Activated CD4-positive, alpha-beta memory T cell treated with anti-CD3 and anti-CD28 coated beads, Interleukin-2, amount 10 ng/mL, durations not matched to agents 7 days and 5 days (primary cell): ENCODE data around the gene MSANTD3. TPM values are rescaled to one million over a fixed set of nuclear protein-coding genes. Genes with fewer than 3 reads are reported as not detected.
"Not testable (repeated sequence)": the region's sequence is repeated elsewhere in the genome, so short reads cannot be mapped to it uniquely, and the experiment has no call there.

Source experiments
- CTCF ChIA-PET: fragments of 350-600 bp; sonication (Branson Sonifier 250); formaldehyde crosslinking; loops from one replicate; lab custom pipeline; 2021; ENCODE audit warnings: antibody characterized with exemption, inconsistent platforms; lab: Charles Lee
- POLR2A ChIA-PET: fragments of 350-600 bp; sonication (Branson Sonifier 250); formaldehyde crosslinking; loops from one replicate; lab custom pipeline; 2021; ENCODE audit warnings: antibody characterized with exemption; lab: Charles Lee
- DNase-seq: peaks from one replicate; pipeline ENCODE4 v3.0.0-alpha.2; 2020
- H3K27ac Mint-ChIP-seq: one replicate; pipeline ENCODE4 v1.8.0; 2021; ENCODE audit warnings: mild to moderate bottlenecking, mixed read lengths
- H3K27me3 Mint-ChIP-seq: one replicate; pipeline ENCODE4 v1.8.0; 2021; ENCODE audit warnings: mixed read lengths
- H3K36me3 Mint-ChIP-seq: one replicate; pipeline ENCODE4 v1.8.0; 2021; ENCODE audit warnings: low read depth, mixed read lengths
- H3K4me1 Mint-ChIP-seq: one replicate; pipeline ENCODE4 v1.8.0; 2021; ENCODE audit warnings: mixed read lengths
- H3K4me3 Mint-ChIP-seq: one replicate; pipeline ENCODE4 v1.8.0; 2021; ENCODE audit warnings: mild to moderate bottlenecking, mixed read lengths
- H3K9me3 Mint-ChIP-seq: one replicate; pipeline ENCODE4 v1.8.0; 2021; ENCODE audit warnings: mixed read lengths
- total RNA-seq, 2 experiments: library from RNA; stranded (reverse); gene quantifications; one replicate each; pipeline ENCODE4 v1.2.3, GENCODE V29; 2021

Gene MSANTD3
- total RNA-seq, 2 experiments from 2014 or later, result 17.1 to 18.2 TPM

GRCh38 chr9:100411472-100412283, 15.3 kb upstream of the MSANTD3 start:
- Mint-ChIP-seq H3K27me3 (peaks cover 21% of the 10 kb centered on the region), H3K27ac (no peak overlapping the region), H3K36me3 (peaks cover 2% of the 10 kb centered on the region), H3K4me3 (peak overlapping the region; percentile 73), H3K9me3 (peaks cover 3% of the 10 kb centered on the region), H3K4me1 (peaks cover 19% of the 10 kb centered on the region)
- POLR2A ChIA-PET, result interaction anchor here (0.9 kb wide), 1 partner anchor 15 kb away, joined by 4 read pairs; the partner anchor contains the start of gene MSANTD3
- peak; percentile 87 for DNase-seq
- CTCF ChIA-PET, result interaction anchor here (0.6 to 1.0 kb wide), 5 partner anchors 10 to 183 kb away, joined by 3 to 5 read pairs (median 3); partner anchors contain the start of gene TEX10

DNA sequence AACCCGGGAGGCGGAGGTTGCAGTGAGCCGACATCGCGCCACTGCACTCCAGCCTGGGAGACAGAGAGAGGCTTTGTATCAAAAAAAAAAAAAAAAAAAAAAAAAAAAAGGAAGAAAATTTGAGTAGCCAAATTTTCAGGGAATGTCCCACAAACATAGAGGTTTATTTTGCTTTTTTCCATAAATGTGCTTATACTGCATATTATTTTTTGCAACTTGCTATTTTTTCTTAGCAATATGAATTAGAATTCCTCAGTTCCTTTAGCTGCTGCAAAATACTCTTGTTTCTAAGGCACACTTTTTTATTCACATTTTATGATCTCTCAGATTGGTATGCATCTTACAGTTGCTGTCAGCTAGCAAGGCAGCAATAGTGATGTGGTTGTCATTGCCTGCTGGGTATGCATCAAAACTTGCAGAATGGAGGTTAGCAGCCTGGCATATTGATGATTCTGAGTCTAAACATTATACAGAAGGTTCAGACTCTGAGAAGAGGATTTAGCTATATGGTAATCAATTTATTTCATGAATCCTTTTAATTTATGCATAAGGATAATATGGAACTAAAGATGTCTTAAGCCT, 13.0 kb upstream of the MSANTD3 start:
- CTCF ChIA-PET, result interaction anchor here (0.6 kb wide), 1 partner anchor 12 kb away, joined by 3 read pairs; no protein-coding TSS in a partner anchor

GRCh38 chr9:100417815-100418214, 9.1 kb upstream of the MSANTD3 start:
- CTCF ChIA-PET, result interaction anchor here (2.1 to 2.6 kb wide), 2 partner anchors 9 to 19 kb away, joined by 6 to 9 read pairs; partner anchors contain the start of gene MSANTD3
- no peak for DNase-seq

More for the DNA sequence above, 13.0 kb upstream of the MSANTD3 start:
- POLR2A ChIA-PET, result interaction anchor here (1.1 kb wide), 1 partner anchor 13 kb away, joined by 3 read pairs; the partner anchor contains the start of gene MSANTD3
- no peak for DNase-seq
- Mint-ChIP-seq H3K4me1 (peaks cover 19% of the 10 kb centered on the region), H3K4me3 (no peak overlapping the region), H3K9me3 (peaks cover 3% of the 10 kb centered on the region), H3K27ac (no peak overlapping the region), H3K27me3 (peaks cover 26% of the 10 kb centered on the region), H3K36me3 (peaks cover 2% of the 10 kb centered on the region)

GRCh38 chr9:100419166-100419565, 7.8 kb upstream of the MSANTD3 start:
- H3K27me3 Mint-ChIP-seq, result peaks cover 33% of the 10 kb centered on the region
- POLR2A ChIA-PET, result interaction anchor here (1.1 kb wide), 1 partner anchor 9 kb away, joined by 3 read pairs; no protein-coding TSS in a partner anchor
- H3K4me1 Mint-ChIP-seq, result no peaks in the 10 kb centered on the region
- CTCF ChIA-PET, result interaction anchor here (0.6 to 2.6 kb wide), 3 partner anchors 18 to 180 kb away, joined by 3 to 9 read pairs (median 3); no protein-coding TSS in a partner anchor
- no peaks in the 10 kb centered on the region for H3K9me3 Mint-ChIP-seq
- no peaks in the 10 kb centered on the region for H3K36me3 Mint-ChIP-seq
- no peak overlapping the region for H3K4me3 Mint-ChIP-seq
- no peak for DNase-seq
- no peak overlapping the region for H3K27ac Mint-ChIP-seq

More at GRCh38 chr9:100417815-100418214, 9.1 kb upstream of the MSANTD3 start:
- Mint-ChIP-seq H3K27ac (no peak overlapping the region), H3K9me3 (no peaks in the 10 kb centered on the region), H3K36me3 (no peaks in the 10 kb centered on the region), H3K4me3 (no peak overlapping the region), H3K27me3 (peaks cover 35% of the 10 kb centered on the region), H3K4me1 (no peaks in the 10 kb centered on the region)
- POLR2A ChIA-PET, result no interaction called here

GRCh38 chr9:100421116-100421515, 5.8 kb upstream of the MSANTD3 start:
- POLR2A ChIA-PET, H3K36me3 Mint-ChIP-seq, H3K27ac Mint-ChIP-seq, H3K4me1 Mint-ChIP-seq, CTCF ChIA-PET, H3K4me3 Mint-ChIP-seq, H3K9me3 Mint-ChIP-seq, DNase-seq: not testable (repeated sequence)
- peaks cover 34% of the 10 kb centered on the region for H3K27me3 Mint-ChIP-seq

GRCh38 chr9:100425758-100426157, 1.2 kb upstream of the MSANTD3 start:
- Mint-ChIP-seq H3K27me3 (peaks cover 11% of the 10 kb centered on the region), H3K4me3 (peak overlapping the region; percentile 86), H3K4me1 (peaks cover 26% of the 10 kb centered on the region), H3K9me3 (no peaks in the 10 kb centered on the region), H3K27ac (no peak overlapping the region), H3K36me3 (peaks cover 7% of the 10 kb centered on the region)
- DNase-seq, result no peak
- ChIA-PET CTCF (interaction anchor here (0.6 to 1.3 kb wide), 3 partner anchors 12 to 14 kb away, joined by 3 to 5 read pairs (median 3); no protein-coding TSS in a partner anchor), POLR2A (interaction anchor here (1.1 kb wide), 1 partner anchor 73 kb away, joined by 4 read pairs; no protein-coding TSS in a partner anchor)

- Mint-ChIP-seq H3K36me3 (peaks cover 7% of the 10 kb centered on the region), H3K27ac (no peak overlapping the region), H3K27me3 (peaks cover 11% of the 10 kb centered on the region), H3K4me3 (peak overlapping the region; percentile 86), H3K9me3 (no peaks in the 10 kb centered on the region), H3K4me1 (peaks cover 26% of the 10 kb centered on the region)
- DNase-seq, result no peak
- ChIA-PET CTCF (interaction anchor here (0.6 to 1.8 kb wide), 5 partner anchors 9 to 46 kb away, joined by 3 to 6 read pairs (median 5); no protein-coding TSS in a partner anchor), POLR2A (interaction anchor here (0.8 to 1.1 kb wide), 3 partner anchors 12 to 607 kb away, joined by 3 to 4 read pairs (median 3); no protein-coding TSS in a partner anchor)
These were observed 784 bp upstream of the MSANTD3 start for GRCh38 chr9:100426189-100426529.

- H3K27me3 Mint-ChIP-seq, result peaks cover 7% of the 10 kb centered on the region
- peak overlapping the region; percentile 16 for H3K27ac Mint-ChIP-seq
- H3K9me3 Mint-ChIP-seq, result no peaks in the 10 kb centered on the region
- peak; percentile 24 for DNase-seq
- peak overlapping the region; percentile 79 for H3K4me3 Mint-ChIP-seq
- peaks cover 26% of the 10 kb centered on the region for H3K4me1 Mint-ChIP-seq
- ChIA-PET POLR2A (interaction anchor here (0.7 to 1.1 kb wide), 3 partner anchors 9 to 16 kb away, joined by 3 to 4 read pairs (median 3); no protein-coding TSS in a partner anchor), CTCF (interaction anchor here (0.6 to 1.8 kb wide), 2 partner anchors 11 to 305 kb away, joined by 3 to 6 read pairs; no protein-coding TSS in a partner anchor)
- peaks cover 7% of the 10 kb centered on the region for H3K36me3 Mint-ChIP-seq
These were observed 672 bp downstream of the MSANTD3 start for GRCh38 chr9:100427366-100428263.

DNA sequence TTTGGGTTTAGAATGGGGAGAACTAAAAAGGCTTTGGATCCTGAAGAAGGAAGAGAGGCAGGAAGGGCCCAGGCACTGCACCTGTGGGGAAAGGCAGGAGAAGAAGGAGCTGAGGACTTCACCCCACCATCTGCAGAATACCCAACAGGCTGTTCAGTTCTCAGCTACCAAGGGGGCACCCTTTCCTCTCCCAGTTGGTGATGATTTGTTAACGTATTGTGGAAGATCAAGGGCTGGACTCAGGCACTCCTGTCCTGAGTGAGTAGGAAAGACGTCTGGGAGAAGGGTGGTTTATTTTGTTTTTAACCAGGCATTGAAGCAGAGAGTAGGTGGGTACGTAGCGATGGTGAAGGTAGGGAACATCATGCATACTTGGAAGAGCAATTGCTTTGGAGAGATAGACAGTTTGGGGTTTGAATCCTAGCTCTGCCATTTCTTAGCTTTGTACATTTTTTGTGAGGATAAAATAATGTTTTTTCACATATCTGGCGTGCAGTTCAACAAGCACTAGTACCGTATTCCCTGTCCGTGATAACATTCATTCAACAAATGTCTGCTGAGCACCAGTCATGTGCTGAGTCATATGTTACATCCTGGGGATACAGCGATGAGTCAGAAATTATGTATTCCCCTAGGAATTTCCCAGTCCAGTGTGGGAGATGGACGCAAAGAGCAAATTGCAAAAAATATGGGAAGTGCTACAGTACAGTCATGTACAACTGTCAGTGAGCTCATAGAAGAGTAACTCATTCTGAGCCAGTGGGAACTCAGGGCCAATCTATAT, 2.1 kb downstream of the MSANTD3 start:
- peaks cover 4% of the 10 kb centered on the region for H3K27me3 Mint-ChIP-seq
- no peak for DNase-seq
- peaks cover 26% of the 10 kb centered on the region for H3K4me1 Mint-ChIP-seq
- H3K9me3 Mint-ChIP-seq, result no peaks in the 10 kb centered on the region
- ChIA-PET POLR2A (interaction anchor here (0.9 kb wide), 1 partner anchor 84 kb away, joined by 3 read pairs; no protein-coding TSS in a partner anchor), CTCF (interaction anchor here (0.7 to 1.1 kb wide), 2 partner anchors 11 to 56 kb away, joined by 3 to 5 read pairs; no protein-coding TSS in a partner anchor)
- peaks cover 7% of the 10 kb centered on the region for H3K36me3 Mint-ChIP-seq
- H3K27ac Mint-ChIP-seq, result no peak overlapping the region
- H3K4me3 Mint-ChIP-seq, result no peak overlapping the region

DNA sequence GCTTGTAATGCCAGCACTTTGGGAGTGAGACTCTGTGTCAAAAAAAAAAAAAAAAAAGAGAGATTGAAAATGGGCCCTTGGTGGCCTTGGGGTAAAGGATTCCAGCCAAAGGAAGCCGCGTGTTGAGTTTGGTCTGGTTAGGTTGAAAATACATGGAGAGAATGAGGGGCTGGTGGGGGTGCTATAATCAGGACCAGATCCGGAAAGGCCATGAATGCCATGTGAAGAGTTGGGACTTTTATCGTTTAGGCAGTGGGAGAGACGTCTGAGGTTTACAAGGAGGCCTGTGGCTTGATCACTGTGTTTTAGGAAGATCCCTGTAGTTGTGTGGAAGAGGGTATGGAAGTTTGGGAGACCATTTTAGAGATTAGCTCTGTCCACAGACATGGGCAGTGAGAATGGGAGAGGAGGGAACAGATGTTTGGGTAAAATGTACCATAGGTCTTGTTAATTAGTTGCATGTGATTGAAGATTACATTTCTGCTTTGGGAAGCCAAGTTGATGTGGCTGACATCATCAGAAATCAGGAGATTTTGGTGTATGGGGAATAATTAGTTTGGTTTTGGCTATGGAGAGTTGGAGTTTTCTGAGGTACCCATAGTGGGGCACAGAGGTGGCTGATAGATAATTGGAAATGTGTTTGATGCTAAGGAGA, 3.5 kb downstream of the MSANTD3 start:
- Mint-ChIP-seq H3K4me3 (no peak overlapping the region), H3K9me3 (no peaks in the 10 kb centered on the region), H3K4me1 (peaks cover 26% of the 10 kb centered on the region), H3K36me3 (peaks cover 7% of the 10 kb centered on the region), H3K27ac (no peak overlapping the region), H3K27me3 (peaks cover 4% of the 10 kb centered on the region)
- ChIA-PET POLR2A (no interaction called here), CTCF (interaction anchor here (1.1 kb wide), 1 partner anchor 10 kb away, joined by 5 read pairs; no protein-coding TSS in a partner anchor)
- no peak for DNase-seq

DNA sequence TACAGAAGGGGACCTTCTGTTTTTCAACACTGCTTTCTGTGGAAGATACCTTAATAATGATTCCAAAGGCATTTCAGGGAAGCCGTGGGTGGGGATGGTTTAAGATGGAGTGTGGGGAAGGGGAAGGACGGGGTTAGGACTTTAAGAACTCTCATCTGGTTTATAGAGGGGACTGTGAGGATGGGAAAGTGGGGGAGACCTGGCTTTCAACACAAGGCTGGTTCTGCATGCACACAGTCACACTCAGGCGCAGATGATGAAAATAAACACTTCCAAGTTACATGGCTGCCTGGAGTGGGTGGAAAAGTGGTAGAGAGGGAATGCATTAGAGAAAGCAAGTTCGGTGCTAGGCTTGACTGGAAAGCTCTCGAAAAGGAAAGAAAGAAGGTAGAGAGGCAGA, 4.9 kb downstream of the MSANTD3 start:
- no peak for DNase-seq
- POLR2A ChIA-PET, result no interaction called here
- Mint-ChIP-seq H3K27ac (no peak overlapping the region), H3K27me3 (no peaks in the 10 kb centered on the region), H3K36me3 (peaks cover 3% of the 10 kb centered on the region), H3K4me3 (no peak overlapping the region), H3K4me1 (peaks cover 17% of the 10 kb centered on the region), H3K9me3 (no peaks in the 10 kb centered on the region)
- CTCF ChIA-PET, result no interaction called here
